HepG2 (cell line): ENCODE results near the gene PSMG3. TPM values are rescaled to one million over a fixed set of nuclear protein-coding genes. Genes with fewer than 3 reads are reported as not detected.

Source experiments
- BCL6 ChIP-seq: IDR thresholded peaks from 2 replicates; pipeline ENCODE4 v1.6.1; 2016; ENCODE audit warnings: missing genetic modification reagents, missing compliant biosample characterization
- CREB1 ChIP-seq, 2 experiments: fragments of 450-650 bp in 1 of 2; IDR thresholded peaks; 2 replicates each; pipeline ENCODE4 v1.6.1; 2016 to 2017; ENCODE audit warnings: control low read depth in 1 of 2, mild to moderate bottlenecking in 1 of 2, missing compliant biosample characterization in 1 of 2, missing genetic modification characterization in 1 of 2
- HOXA9 ChIP-seq: sonication (generic); formaldehyde crosslinking; IDR thresholded peaks from 2 replicates; pipeline ENCODE4 v1.8.1; 2022; ENCODE audit warnings: missing genetic modification reagents, mild to moderate bottlenecking, moderate library complexity, borderline replicate concordance
- KAT2B ChIP-seq: fragments of 150-350 bp; IDR thresholded peaks from 2 replicates; pipeline ENCODE4 v1.6.1; 2014; ENCODE audit warnings: low read depth, low read length, borderline replicate concordance
- KAT7 ChIP-seq: IDR thresholded peaks from 2 replicates; pipeline ENCODE4 v1.6.1; 2018; ENCODE audit warnings: borderline replicate concordance, missing compliant biosample characterization
- NCOA1 ChIP-seq: sonication (generic); formaldehyde crosslinking; IDR thresholded peaks from 2 replicates; pipeline ENCODE4 v1.9.0; 2021; ENCODE audit warnings: missing genetic modification reagents
- NCOA5 ChIP-seq: sonication (generic); formaldehyde crosslinking; IDR thresholded peaks from 2 replicates; pipeline ENCODE4 v1.4.0; 2020; ENCODE audit warnings: missing genetic modification reagents
- NFIB ChIP-seq: sonication (generic); formaldehyde crosslinking; IDR thresholded peaks from 2 replicates; pipeline ENCODE4 v1.9.0; 2021; ENCODE audit warnings: missing genetic modification reagents, mild to moderate bottlenecking, borderline replicate concordance
- ONECUT2 ChIP-seq: sonication (generic); formaldehyde crosslinking; IDR thresholded peaks from 2 replicates; pipeline ENCODE4 v1.4.0; 2020; ENCODE audit warnings: missing genetic modification reagents
- RXRA ChIP-seq: sonication (generic); formaldehyde crosslinking; IDR thresholded peaks from 2 replicates; pipeline ENCODE4 v1.5.1; 2020; ENCODE audit warnings: missing genetic modification reagents
- ZNF678 ChIP-seq: sonication (generic); formaldehyde crosslinking; IDR thresholded peaks from 2 replicates; pipeline ENCODE4 v1.4.0; 2020; ENCODE audit warnings: mild to moderate bottlenecking, missing genetic modification reagents
- ZSCAN22 ChIP-seq: sonication (generic); formaldehyde crosslinking; IDR thresholded peaks from 2 replicates; pipeline ENCODE4 v1.4.0; 2020; ENCODE audit warnings: mild to moderate bottlenecking, missing genetic modification reagents
- polyA plus RNA-seq, 8 experiments: library from polyadenylated mRNA; depleted of rRNA in 3 of 8; stranded (reverse) in 7 of 8; unstranded in 1 of 8; fragments of >200 nt; fragmentation: Illumina TruSeq in 4 of 8; extraction: Trizol in 4 of 8; gene quantifications; 2 replicates each; pipeline versions ENCODE4 v1.2.1 to v1.2.3, GENCODE V29; 2011 to 2016; ENCODE audit warnings: low read depth in 4 of 8, missing spikeins in 1 of 8, mixed read lengths in 1 of 8; ENCODE audit not compliant: insufficient read depth in 1 of 8
- total RNA-seq, 5 experiments: library from RNA; depleted of rRNA; stranded (reverse); fragments of >200 nt; fragmentation: Illumina TruSeq; extraction: Trizol; gene quantifications; 2 replicates each; pipeline ENCODE4 v1.2.3, GENCODE V29; 2016; ENCODE audit warnings: low read depth in 1 of 5
- TF ChIP-seq, protein P1 (sequence below): IDR thresholded peaks from 2 replicates; pipeline ENCODE4 v1.6.1; 2016; ENCODE audit warnings: low read depth, borderline replicate concordance
- TF ChIP-seq, protein P2 (sequence below): sonication (generic); formaldehyde crosslinking; IDR thresholded peaks from 2 replicates; pipeline ENCODE4 v1.4.0; 2020; ENCODE audit warnings: missing genetic modification reagents
- TF ChIP-seq, protein P3 (sequence below): sonication (generic); formaldehyde crosslinking; IDR thresholded peaks from 2 replicates; pipeline ENCODE4 v1.4.0; 2020; ENCODE audit warnings: mild to moderate bottlenecking, missing genetic modification reagents
- TF ChIP-seq, protein P4 (sequence below): sonication (generic); formaldehyde crosslinking; IDR thresholded peaks from 2 replicates; pipeline ENCODE4 v1.9.0; 2022; ENCODE audit warnings: low read depth, missing genetic modification reagents
- TF ChIP-seq, protein P5 (sequence below): sonication (generic); formaldehyde crosslinking; IDR thresholded peaks from 2 replicates; pipeline ENCODE4 v1.4.0; 2020; ENCODE audit warnings: mild to moderate bottlenecking, missing genetic modification reagents
- TF ChIP-seq, protein P6 (sequence below): sonication (generic); formaldehyde crosslinking; IDR thresholded peaks from 2 replicates; pipeline ENCODE4 v1.4.0; 2020; ENCODE audit warnings: missing genetic modification reagents, borderline replicate concordance
- TF ChIP-seq, protein P7 (sequence below): sonication (generic); formaldehyde crosslinking; IDR thresholded peaks from 2 replicates; pipeline ENCODE4 v1.4.0; 2020; ENCODE audit warnings: missing genetic modification reagents

PSMG3 gene
- total and polyA plus RNA-seq, 2 of the 13 experiments (the other 11 are each of a cell fraction or from before 2014, with no cell fraction given) = 29.6 to 48.4 TPM

DNA sequence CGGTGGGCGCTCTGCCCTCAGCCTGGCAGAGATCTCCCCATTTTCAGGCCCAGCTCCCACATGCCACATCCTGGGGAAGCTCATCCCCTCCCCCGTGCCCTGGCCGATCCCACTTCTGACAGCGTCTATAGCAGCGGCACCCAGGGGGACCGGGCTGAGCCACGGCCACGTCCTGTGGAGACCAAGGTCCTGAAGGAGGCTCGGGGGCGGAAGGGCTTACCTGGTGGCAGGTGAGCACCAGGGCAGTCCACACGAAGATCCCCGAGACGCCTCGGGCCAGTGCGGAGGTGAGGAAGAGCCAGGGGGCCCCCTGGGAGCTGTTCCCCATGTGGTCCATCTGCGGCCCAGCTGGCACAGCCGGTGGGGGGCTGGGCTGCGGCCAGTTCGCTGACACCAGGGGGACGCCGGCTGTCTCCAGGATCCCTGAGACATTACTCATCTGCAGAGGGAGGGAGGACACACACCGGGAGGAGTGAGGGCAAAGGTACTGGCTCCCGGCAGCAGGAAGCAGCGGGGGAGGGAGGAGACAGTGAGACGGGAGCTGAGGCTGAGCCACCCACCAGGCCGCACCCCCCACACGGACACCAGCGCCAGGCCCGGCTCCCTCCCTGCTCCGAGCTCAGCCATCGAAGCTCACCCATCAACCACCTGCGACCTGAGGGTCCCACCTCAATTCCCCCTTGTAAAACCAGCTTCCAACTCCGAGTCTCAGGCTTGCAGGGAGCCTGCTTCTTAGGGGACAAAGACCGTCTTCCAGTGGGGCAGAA, 14.6 kb downstream of the PSMG3 start (continued):
- TF ChIP-seq, protein P1, sequence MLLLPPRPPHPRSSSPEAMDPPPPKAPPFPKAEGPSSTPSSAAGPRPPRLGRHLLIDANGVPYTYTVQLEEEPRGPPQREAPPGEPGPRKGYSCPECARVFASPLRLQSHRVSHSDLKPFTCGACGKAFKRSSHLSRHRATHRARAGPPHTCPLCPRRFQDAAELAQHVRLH (CRISPR knock-in tag) = no peak
- TF ChIP-seq, protein P2, sequence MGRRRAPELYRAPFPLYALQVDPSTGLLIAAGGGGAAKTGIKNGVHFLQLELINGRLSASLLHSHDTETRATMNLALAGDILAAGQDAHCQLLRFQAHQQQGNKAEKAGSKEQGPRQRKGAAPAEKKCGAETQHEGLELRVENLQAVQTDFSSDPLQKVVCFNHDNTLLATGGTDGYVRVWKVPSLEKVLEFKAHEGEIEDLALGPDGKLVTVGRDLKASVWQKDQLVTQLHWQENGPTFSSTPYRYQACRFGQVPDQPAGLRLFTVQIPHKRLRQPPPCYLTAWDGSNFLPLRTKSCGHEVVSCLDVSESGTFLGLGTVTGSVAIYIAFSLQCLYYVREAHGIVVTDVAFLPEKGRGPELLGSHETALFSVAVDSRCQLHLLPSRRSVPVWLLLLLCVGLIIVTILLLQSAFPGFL (CRISPR knock-in tag) = no peak
- TF ChIP-seq HOXA9 (CRISPR knock-in tag) (no peak), ZSCAN22 (no peak), NFIB (CRISPR knock-in tag) (no peak), BCL6 (CRISPR knock-in tag) (peak; percentile 39; the same call in 1 of the 2 replicates), NCOA1 (CRISPR knock-in tag) (no peak), NCOA5 (no peak), ZNF678 (CRISPR knock-in tag) (no peak), CREB1 (IDR thresholded peaks at IDR 0.05) (no peak), CREB1 (CRISPR knock-in tag; IDR thresholded peaks at IDR 0.05) (no peak), KAT7 (CRISPR knock-in tag) (0 out of 2 replicates have a peak, but pooled peaks have one; percentile 35), KAT2B (no peak), RXRA (CRISPR knock-in tag) (no peak; the same call in 1 of the 2 replicates), ONECUT2 (CRISPR knock-in tag) (no peak)
- TF ChIP-seq, protein P3, sequence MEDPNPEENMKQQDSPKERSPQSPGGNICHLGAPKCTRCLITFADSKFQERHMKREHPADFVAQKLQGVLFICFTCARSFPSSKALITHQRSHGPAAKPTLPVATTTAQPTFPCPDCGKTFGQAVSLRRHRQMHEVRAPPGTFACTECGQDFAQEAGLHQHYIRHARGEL = no peak
- TF ChIP-seq, protein P4, sequence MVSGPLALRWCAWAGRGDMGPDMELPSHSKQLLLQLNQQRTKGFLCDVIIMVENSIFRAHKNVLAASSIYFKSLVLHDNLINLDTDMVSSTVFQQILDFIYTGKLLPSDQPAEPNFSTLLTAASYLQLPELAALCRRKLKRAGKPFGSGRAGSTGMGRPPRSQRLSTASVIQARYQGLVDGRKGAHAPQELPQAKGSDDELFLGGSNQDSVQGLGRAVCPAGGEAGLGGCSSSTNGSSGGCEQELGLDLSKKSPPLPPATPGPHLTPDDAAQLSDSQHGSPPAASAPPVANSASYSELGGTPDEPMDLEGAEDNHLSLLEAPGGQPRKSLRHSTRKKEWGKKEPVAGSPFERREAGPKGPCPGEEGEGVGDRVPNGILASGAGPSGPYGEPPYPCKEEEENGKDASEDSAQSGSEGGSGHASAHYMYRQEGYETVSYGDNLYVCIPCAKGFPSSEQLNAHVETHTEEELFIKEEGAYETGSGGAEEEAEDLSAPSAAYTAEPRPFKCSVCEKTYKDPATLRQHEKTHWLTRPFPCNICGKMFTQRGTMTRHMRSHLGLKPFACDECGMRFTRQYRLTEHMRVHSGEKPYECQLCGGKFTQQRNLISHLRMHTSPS (CRISPR knock-in tag) = no peak; the same call in 1 of the 2 replicates
- TF ChIP-seq, protein P5, sequence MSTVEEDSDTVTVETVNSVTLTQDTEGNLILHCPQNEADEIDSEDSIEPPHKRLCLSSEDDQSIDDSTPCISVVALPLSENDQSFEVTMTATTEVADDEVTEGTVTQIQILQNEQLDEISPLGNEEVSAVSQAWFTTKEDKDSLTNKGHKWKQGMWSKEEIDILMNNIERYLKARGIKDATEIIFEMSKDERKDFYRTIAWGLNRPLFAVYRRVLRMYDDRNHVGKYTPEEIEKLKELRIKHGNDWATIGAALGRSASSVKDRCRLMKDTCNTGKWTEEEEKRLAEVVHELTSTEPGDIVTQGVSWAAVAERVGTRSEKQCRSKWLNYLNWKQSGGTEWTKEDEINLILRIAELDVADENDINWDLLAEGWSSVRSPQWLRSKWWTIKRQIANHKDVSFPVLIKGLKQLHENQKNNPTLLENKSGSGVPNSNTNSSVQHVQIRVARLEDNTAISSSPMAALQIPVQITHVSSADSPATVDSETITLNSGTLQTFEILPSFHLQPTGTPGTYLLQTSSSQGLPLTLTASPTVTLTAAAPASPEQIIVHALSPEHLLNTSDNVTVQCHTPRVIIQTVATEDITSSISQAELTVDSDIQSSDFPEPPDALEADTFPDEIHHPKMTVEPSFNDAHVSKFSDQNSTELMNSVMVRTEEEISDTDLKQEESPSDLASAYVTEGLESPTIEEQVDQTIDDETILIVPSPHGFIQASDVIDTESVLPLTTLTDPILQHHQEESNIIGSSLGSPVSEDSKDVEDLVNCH (CRISPR knock-in tag) = no peak
- TF ChIP-seq, protein P6, sequence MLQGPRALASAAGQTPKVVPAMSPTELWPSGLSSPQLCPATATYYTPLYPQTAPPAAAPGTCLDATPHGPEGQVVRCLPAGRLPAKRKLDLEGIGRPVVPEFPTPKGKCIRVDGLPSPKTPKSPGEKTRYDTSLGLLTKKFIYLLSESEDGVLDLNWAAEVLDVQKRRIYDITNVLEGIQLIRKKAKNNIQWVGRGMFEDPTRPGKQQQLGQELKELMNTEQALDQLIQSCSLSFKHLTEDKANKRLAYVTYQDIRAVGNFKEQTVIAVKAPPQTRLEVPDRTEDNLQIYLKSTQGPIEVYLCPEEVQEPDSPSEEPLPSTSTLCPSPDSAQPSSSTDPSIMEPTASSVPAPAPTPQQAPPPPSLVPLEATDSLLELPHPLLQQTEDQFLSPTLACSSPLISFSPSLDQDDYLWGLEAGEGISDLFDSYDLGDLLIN (CRISPR knock-in tag) = no peak
- TF ChIP-seq, protein P7, sequence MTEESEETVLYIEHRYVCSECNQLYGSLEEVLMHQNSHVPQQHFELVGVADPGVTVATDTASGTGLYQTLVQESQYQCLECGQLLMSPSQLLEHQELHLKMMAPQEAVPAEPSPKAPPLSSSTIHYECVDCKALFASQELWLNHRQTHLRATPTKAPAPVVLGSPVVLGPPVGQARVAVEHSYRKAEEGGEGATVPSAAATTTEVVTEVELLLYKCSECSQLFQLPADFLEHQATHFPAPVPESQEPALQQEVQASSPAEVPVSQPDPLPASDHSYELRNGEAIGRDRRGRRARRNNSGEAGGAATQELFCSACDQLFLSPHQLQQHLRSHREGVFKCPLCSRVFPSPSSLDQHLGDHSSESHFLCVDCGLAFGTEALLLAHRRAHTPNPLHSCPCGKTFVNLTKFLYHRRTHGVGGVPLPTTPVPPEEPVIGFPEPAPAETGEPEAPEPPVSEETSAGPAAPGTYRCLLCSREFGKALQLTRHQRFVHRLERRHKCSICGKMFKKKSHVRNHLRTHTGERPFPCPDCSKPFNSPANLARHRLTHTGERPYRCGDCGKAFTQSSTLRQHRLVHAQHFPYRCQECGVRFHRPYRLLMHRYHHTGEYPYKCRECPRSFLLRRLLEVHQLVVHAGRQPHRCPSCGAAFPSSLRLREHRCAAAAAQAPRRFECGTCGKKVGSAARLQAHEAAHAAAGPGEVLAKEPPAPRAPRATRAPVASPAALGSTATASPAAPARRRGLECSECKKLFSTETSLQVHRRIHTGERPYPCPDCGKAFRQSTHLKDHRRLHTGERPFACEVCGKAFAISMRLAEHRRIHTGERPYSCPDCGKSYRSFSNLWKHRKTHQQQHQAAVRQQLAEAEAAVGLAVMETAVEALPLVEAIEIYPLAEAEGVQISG (CRISPR knock-in tag) = no peak
